H9 (cell line): ENCODE results near the gene SYNJ1. TPM values are rescaled to one million over a fixed set of nuclear protein-coding genes. Genes with fewer than 3 reads are reported as not detected.

Source experiments
- DNase-seq: peaks from one replicate; pipeline ENCODE4 v3.0.0-alpha.2; 2017
- H2AFZ ChIP-seq: one replicate; pipeline ENCODE4 v1.6.1; 2013; ENCODE audit warnings: mild to moderate bottlenecking, low read length, control low read depth, moderate library complexity
- H2AK5ac ChIP-seq: 2 replicates; pipeline ENCODE4 v1.6.1; 2013; ENCODE audit warnings: low read length, control low read depth, mixed read lengths; ENCODE audit not compliant: insufficient read length
- H2BK120ac ChIP-seq: one replicate; pipeline ENCODE4 v1.6.1; 2013; ENCODE audit warnings: low read depth, mild to moderate bottlenecking, low read length, control low read depth, inconsistent platforms; ENCODE audit not compliant: poor library complexity, severe bottlenecking
- H2BK12ac ChIP-seq: 2 replicates; pipeline ENCODE4 v1.6.1; 2013; ENCODE audit warnings: low read length, control low read depth, mixed read lengths, low read depth; ENCODE audit not compliant: insufficient read length
- H2BK15ac ChIP-seq: 2 replicates; pipeline ENCODE4 v1.6.1; 2013; ENCODE audit warnings: low read depth, low read length, control low read depth
- H2BK20ac ChIP-seq: one replicate; pipeline ENCODE4 v1.6.1; 2013; ENCODE audit warnings: low read depth, mild to moderate bottlenecking, low read length, control low read depth, inconsistent platforms; ENCODE audit not compliant: poor library complexity, severe bottlenecking
- H2BK5ac ChIP-seq: 2 replicates; pipeline ENCODE4 v1.6.1; 2013; ENCODE audit warnings: low read length, control low read depth, mixed read lengths; ENCODE audit not compliant: insufficient read length
- H3K14ac ChIP-seq: 2 replicates; pipeline ENCODE4 v1.6.1; 2013; ENCODE audit warnings: low read length, control low read depth; ENCODE audit not compliant: insufficient read depth
- H3K18ac ChIP-seq: 2 replicates; pipeline ENCODE4 v1.6.1; 2013; ENCODE audit warnings: low read depth, mild to moderate bottlenecking, mixed read lengths, low read length, control low read depth; ENCODE audit not compliant: insufficient read length
- H3K23ac ChIP-seq: 2 replicates; pipeline ENCODE4 v1.6.1; 2013; ENCODE audit warnings: low read length, control low read depth, mixed read lengths, low read depth; ENCODE audit not compliant: insufficient read length
- H3K23me2 ChIP-seq: 2 replicates; pipeline ENCODE4 v1.6.1; 2013; ENCODE audit warnings: low read depth, mild to moderate bottlenecking, mixed read lengths, low read length, control low read depth; ENCODE audit not compliant: insufficient read length, poor library complexity, severe bottlenecking
- H3K27ac ChIP-seq: 2 replicates; pipeline ENCODE4 v1.5.1; 2013; ENCODE audit warnings: low read length, control low read depth, mixed read lengths, low read depth; ENCODE audit not compliant: insufficient read length
- H3K27me3 ChIP-seq: 2 replicates; pipeline ENCODE4 v1.6.1; 2013; ENCODE audit warnings: low read length, control low read depth, inconsistent platforms; ENCODE audit not compliant: insufficient read depth
- H3K4ac ChIP-seq: 2 replicates; pipeline ENCODE4 v1.6.1; 2013; ENCODE audit warnings: low read depth, mild to moderate bottlenecking, control low read depth, inconsistent platforms, low read length, moderate library complexity
- H3K4me1 ChIP-seq: 2 replicates; pipeline ENCODE4 v1.6.1; 2013; ENCODE audit warnings: low read length, control low read depth, inconsistent platforms; ENCODE audit not compliant: insufficient read depth
- H3K4me2 ChIP-seq: 2 replicates; pipeline ENCODE4 v1.6.1; 2013; ENCODE audit warnings: low read length, control low read depth, mixed read lengths; ENCODE audit not compliant: insufficient read length, insufficient read depth
- H3K56ac ChIP-seq: 2 replicates; pipeline ENCODE4 v1.6.1; 2013; ENCODE audit warnings: low read depth, mild to moderate bottlenecking, mixed read lengths, low read length, control low read depth; ENCODE audit not compliant: insufficient read length
- H3K79me1 ChIP-seq: 2 replicates; pipeline ENCODE4 v1.6.1; 2013; ENCODE audit warnings: low read depth, mild to moderate bottlenecking, moderate library complexity, low read length, control low read depth, inconsistent platforms; ENCODE audit not compliant: insufficient read depth, poor library complexity, severe bottlenecking
- H3K79me2 ChIP-seq: 2 replicates; pipeline ENCODE4 v1.6.1; 2013; ENCODE audit warnings: low read length, control low read depth, inconsistent platforms; ENCODE audit not compliant: insufficient read depth
- H3K9ac ChIP-seq: 2 replicates; pipeline ENCODE4 v1.6.1; 2013; ENCODE audit warnings: low read length, control low read depth, mixed read lengths; ENCODE audit not compliant: insufficient read length; ENCODE audit errors: extremely low read depth
- H3K9me3 ChIP-seq: one replicate; pipeline ENCODE4 v1.6.1; 2013; ENCODE audit warnings: low read depth, low read length, inconsistent platforms; ENCODE audit not compliant: control insufficient read depth
- H3T11ph ChIP-seq: one replicate; pipeline ENCODE4 v1.6.1; 2013; ENCODE audit warnings: mild to moderate bottlenecking, low read length, control low read depth, inconsistent platforms
- H4K20me1 ChIP-seq: one replicate; pipeline ENCODE4 v1.6.1; 2013; ENCODE audit not compliant: control insufficient read depth, insufficient read length, insufficient read depth
- H4K5ac ChIP-seq: 2 replicates; pipeline ENCODE4 v1.6.1; 2013; ENCODE audit warnings: low read depth, mild to moderate bottlenecking, mixed read lengths, low read length, control low read depth; ENCODE audit not compliant: insufficient read length
- H4K8ac ChIP-seq: replicated peaks from 2 replicates; pipeline ENCODE4 v1.6.1; 2013; ENCODE audit warnings: low read length, control low read depth, mixed read lengths, low read depth; ENCODE audit not compliant: insufficient read length
- H4K91ac ChIP-seq: 2 replicates; pipeline ENCODE4 v1.6.1; 2013; ENCODE audit warnings: low read depth, mild to moderate bottlenecking, moderate library complexity, mixed read lengths, low read length, control low read depth; ENCODE audit not compliant: insufficient read length
- H3K27ac Mint-ChIP-seq, 3 experiments: 2 replicates in 2 of 3; 3 replicates in 1 of 3; pipeline ENCODE4 v1.8.0; 2020 to 2021; ENCODE audit warnings: mixed read lengths in 3 of 3, mild to moderate bottlenecking in 1 of 3, moderate library complexity in 1 of 3
- H3K27me3 Mint-ChIP-seq: 2 replicates; pipeline ENCODE4 v1.8.0; 2021; ENCODE audit warnings: low read depth, mild to moderate bottlenecking, moderate library complexity, mixed read lengths
- H3K36me3 Mint-ChIP-seq, 3 experiments: 2 replicates in 2 of 3; 3 replicates in 1 of 3; pipeline ENCODE4 v1.8.0; 2020 to 2021; ENCODE audit warnings: low read depth in 3 of 3, mixed read lengths in 3 of 3; ENCODE audit not compliant: insufficient read depth in 1 of 3
- H3K4me1 Mint-ChIP-seq, 2 experiments: 2 replicates each; pipeline ENCODE4 v1.8.0; 2020; ENCODE audit warnings: mixed read lengths in 2 of 2
- H3K4me3 Mint-ChIP-seq, 2 experiments: 2 replicates in 1 of 2; 3 replicates in 1 of 2; pipeline ENCODE4 v1.8.0; 2020 to 2021; ENCODE audit warnings: mild to moderate bottlenecking in 2 of 2, mixed read lengths in 2 of 2, moderate library complexity in 1 of 2
- H3K9me3 Mint-ChIP-seq, 2 experiments: 2 replicates in 1 of 2; 3 replicates in 1 of 2; pipeline ENCODE4 v1.8.0; 2020; ENCODE audit warnings: mild to moderate bottlenecking in 2 of 2, mixed read lengths in 2 of 2, moderate library complexity in 1 of 2
- CTCF ChIP-seq: fragments of 200-600 bp; sonication (generic); conservative IDR thresholded peaks from 3 replicates; pipeline ENCODE4 v1.8.0; 2021; ENCODE audit warnings: antibody characterized with exemption, mild to moderate bottlenecking
- WGBS: extraction: QIAGEN DNeasy Blood & Tissue Kit; methylation state at CpG from one replicate; pipeline ENCODE4 v1.1.7; 2013; ENCODE audit warnings: missing lambda C conversion rate, low lambda C conversion rate, mixed read lengths; ENCODE audit not compliant: insufficient read length; ENCODE audit errors: extremely low coverage; 5-methylcytosine and 5-hydroxymethylcytosine counted together
- total RNA-seq: library from RNA; stranded (reverse); gene quantifications from 2 replicates; pipeline ENCODE4 v1.2.1, GENCODE V29; 2021

Gene SYNJ1
- total RNA-seq, 1 experiment from 2014 or later = 7.1 TPM

- H3K9me3 Mint-ChIP-seq = no peaks in the 10 kb centered on the region
- no peaks in the 10 kb centered on the region for H3K27me3 Mint-ChIP-seq
- no peak overlapping the region for H3K14ac ChIP-seq
- no peak overlapping the region for H4K91ac ChIP-seq
- WGBS = 100% methylated on average over 1 of the region's 10 CpGs
- no peak overlapping the region for H2BK12ac ChIP-seq
- no peak overlapping the region for H3K23ac ChIP-seq
- no peak overlapping the region for H4K8ac ChIP-seq
- no peak overlapping the region for H3K9ac ChIP-seq
- no peak overlapping the region for H3K27ac ChIP-seq
- no peak overlapping the region for H3K56ac ChIP-seq
- H3K18ac ChIP-seq = no peak overlapping the region
- H3K79me2 ChIP-seq = no peaks in the 10 kb centered on the region
- no peaks in the 10 kb centered on the region for H3K4me1 ChIP-seq
- no peak overlapping the region for H2AK5ac ChIP-seq
- no peak overlapping the region for H2BK5ac ChIP-seq
- no peak overlapping the region for H3K4ac ChIP-seq
- peaks cover 2% of the 10 kb centered on the region for H3K23me2 ChIP-seq
- H3K79me1 ChIP-seq = no peaks in the 10 kb centered on the region
- H3K9me3 ChIP-seq = no peaks in the 10 kb centered on the region
- DNase-seq = no peak
- H3K4me2 ChIP-seq = no peak overlapping the region
- no peak overlapping the region for H3T11ph ChIP-seq
- no peak overlapping the region for H2BK15ac ChIP-seq
- no peak overlapping the region for H2AFZ ChIP-seq
- no peaks in the 10 kb centered on the region for H4K20me1 ChIP-seq
- H3K36me3 Mint-ChIP-seq = peaks cover 0 to 6% (median 5%) of the 10 kb centered on the region in 3 experiments; a peak in 2 of 7 replicates
- H2BK20ac ChIP-seq = no peak overlapping the region
- H3K27me3 ChIP-seq = no peaks in the 10 kb centered on the region
- H3K27ac Mint-ChIP-seq = no peak overlapping the region
- H3K4me3 Mint-ChIP-seq = no peak overlapping the region
- peaks cover 15 to 17% of the 10 kb centered on the region in 2 experiments for H3K4me1 Mint-ChIP-seq
- H2BK120ac ChIP-seq = no peak overlapping the region
- no peak for TF ChIP-seq CTCF
- no peak overlapping the region for H4K5ac ChIP-seq
These were observed 85.8 kb downstream of the SYNJ1 start for GRCh38 chr21:32641710-32642698.
